Thyroid gland (tissue), 4 donors: ENCODE results near the gene GOLGA6L7.

Experiments
- CTCF ChIP-seq, 6 experiments: fragments of 200-600 bp in 3 of 6; fragments of 450-650 bp in 3 of 6; sonication (generic) in 3 of 6; IDR thresholded peaks; one replicate each; pipeline ENCODE4 v1.5.1; 2016 to 2019; ENCODE audit warnings: antibody characterized with exemption in 6 of 6, mild to moderate bottlenecking in 2 of 6, inconsistent platforms in 1 of 6, moderate library complexity in 1 of 6
- POLR2A ChIP-seq, 2 donors: fragments of 450-650 bp; IDR thresholded peaks; one replicate each; pipeline ENCODE4 v1.6.1; 2017; ENCODE audit warnings: antibody characterized with exemption in 2 of 2, mild to moderate bottlenecking in 2 of 2, moderate library complexity in 1 of 2

- TF ChIP-seq POLR2A (IDR thresholded peaks at IDR 0.05) = no peak
- no peak for TF ChIP-seq CTCF (IDR thresholded peaks at IDR 0.05)
Measured at GRCh38 chr15:28876131-28876844, 27.8 kb upstream of the GOLGA6L7 start.
